ENCODE results near the gene NFATC3.
A peak's percentile ranks its signal among the peaks of the same experiment; 100 is the strongest.

Gene NFATC3

DNA sequence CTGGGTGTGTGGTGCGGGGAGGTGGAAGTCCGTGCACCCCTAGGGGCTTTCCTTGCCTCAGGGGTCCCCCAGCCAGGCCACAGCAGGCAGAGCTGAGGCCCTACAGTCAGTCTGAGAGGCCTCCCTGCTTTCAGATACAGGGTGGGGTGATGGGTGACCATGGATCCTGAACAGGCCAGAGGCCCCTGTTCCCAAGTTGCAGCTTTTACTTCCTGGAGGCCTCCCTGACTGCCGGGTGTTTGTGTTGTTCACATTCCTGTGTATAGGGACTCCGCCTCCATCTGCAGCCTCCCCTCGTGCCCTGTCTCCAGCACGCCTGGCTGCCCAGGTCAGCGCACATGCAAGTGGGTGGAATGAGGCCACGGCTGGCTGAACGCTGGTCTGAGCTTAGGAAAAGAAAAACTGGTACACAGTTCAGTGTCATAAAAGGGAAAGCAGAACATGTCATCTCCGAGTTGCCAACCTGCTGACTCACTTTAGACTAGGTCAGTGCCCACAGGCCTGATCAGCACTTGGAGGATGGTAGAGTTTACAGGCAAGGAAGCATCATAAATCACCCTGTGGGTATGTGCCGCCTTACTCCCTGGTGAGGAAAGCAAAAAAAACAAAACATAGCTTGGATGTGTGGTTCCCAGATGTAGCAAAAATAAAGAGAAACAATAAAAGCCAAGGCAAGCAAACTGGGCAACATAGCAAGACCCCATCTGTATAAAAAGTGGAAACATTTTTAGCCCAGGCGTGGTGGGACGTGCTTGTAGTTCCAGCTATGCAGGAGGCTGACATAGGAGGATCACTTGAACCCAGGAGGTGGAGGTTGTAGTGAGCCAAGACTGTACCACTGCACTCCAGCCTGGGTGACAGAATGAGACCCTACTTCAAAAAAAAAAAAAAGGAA, 173.0 kb downstream of the NFATC3 start:
- H3K4me3 Mint-ChIP-seq: no peak overlapping the region
- no peaks in the 10 kb centered on the region for H3K9me3 Mint-ChIP-seq
- ATAC-seq: peak; percentile 80
- H3K36me3 Mint-ChIP-seq: peaks cover 17% of the 10 kb centered on the region
- no peaks in the 10 kb centered on the region for H3K27me3 Mint-ChIP-seq
- H3K4me1 Mint-ChIP-seq: peaks cover 36% of the 10 kb centered on the region
- peak overlapping the region; percentile 85 for H3K27ac Mint-ChIP-seq

DNA sequence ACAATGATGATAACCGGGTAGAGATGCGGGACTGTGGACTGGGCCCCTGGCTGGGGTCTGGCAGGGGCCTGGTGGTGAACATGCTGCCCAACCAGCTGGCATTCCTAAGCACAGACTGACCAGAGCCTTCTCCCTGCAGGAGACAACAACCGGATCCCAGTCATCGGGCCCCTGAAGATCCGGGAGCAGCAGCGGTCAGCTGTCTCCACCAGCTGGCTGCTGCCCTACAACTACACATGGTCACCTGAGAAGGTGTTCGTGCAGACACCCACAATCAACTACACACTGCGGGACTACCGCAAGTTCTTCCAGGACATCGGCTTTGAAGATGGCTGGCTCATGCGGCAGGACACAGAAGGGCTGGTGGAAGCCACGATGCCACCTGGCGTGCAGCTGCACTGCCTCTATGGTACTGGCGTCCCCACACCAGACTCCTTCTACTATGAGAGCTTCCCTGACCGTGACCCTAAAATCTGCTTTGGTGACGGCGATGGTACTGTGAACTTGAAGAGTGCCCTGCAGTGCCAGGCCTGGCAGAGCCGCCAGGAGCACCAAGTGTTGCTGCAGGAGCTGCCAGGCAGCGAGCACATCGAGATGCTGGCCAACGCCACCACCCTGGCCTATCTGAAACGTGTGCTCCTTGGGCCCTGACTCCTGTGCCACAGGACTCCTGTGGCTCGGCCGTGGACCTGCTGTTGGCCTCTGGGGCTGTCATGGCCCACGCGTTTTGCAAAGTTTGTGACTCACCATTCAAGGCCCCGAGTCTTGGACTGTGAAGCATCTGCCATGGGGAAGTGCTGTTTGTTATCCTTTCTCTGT, 174.0 kb downstream of the NFATC3 start:
- Mint-ChIP-seq H3K4me3 (no peak overlapping the region), H3K36me3 (peaks cover 17% of the 10 kb centered on the region), H3K27ac (peak overlapping the region; percentile 85), H3K27me3 (no peaks in the 10 kb centered on the region), H3K4me1 (peaks cover 44% of the 10 kb centered on the region), H3K9me3 (no peaks in the 10 kb centered on the region)
- ATAC-seq: no peak

DNA sequence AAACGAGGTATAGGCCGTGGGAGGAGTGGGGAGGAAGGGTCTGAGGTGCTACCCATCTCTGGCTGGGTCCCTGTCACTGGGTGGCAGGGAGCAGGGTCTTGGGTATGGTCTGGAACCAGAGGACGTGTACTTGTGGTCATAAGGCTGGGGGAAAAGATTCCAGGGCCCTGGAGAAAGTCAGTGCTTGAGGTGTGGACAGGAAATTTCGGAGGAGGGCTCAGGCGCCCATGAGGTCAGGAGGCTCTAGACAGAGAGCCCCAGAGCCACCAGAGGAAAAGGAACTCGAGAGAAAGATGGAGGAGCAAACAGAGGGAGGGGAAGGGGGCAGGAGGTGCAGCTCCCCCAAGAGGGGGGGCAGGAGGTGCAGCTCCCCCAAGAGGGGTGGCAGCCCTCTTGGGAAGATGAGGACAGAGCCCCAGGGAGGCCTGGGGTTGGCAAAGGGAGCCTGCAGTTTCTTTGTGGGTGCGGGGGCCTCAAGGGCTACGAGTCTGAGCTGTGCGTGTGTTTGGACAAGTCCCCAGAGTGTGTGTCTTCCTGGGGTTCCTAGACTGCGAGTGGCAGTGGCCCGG, 178.5 kb downstream of the NFATC3 start:
- Mint-ChIP-seq H3K4me3 (peak overlapping the region; percentile 87), H3K4me1 (peaks cover 54% of the 10 kb centered on the region), H3K36me3 (peaks cover 2% of the 10 kb centered on the region), H3K9me3 (no peaks in the 10 kb centered on the region), H3K27ac (peak overlapping the region; percentile 95), H3K27me3 (no peaks in the 10 kb centered on the region)
- no peak for ATAC-seq

DNA sequence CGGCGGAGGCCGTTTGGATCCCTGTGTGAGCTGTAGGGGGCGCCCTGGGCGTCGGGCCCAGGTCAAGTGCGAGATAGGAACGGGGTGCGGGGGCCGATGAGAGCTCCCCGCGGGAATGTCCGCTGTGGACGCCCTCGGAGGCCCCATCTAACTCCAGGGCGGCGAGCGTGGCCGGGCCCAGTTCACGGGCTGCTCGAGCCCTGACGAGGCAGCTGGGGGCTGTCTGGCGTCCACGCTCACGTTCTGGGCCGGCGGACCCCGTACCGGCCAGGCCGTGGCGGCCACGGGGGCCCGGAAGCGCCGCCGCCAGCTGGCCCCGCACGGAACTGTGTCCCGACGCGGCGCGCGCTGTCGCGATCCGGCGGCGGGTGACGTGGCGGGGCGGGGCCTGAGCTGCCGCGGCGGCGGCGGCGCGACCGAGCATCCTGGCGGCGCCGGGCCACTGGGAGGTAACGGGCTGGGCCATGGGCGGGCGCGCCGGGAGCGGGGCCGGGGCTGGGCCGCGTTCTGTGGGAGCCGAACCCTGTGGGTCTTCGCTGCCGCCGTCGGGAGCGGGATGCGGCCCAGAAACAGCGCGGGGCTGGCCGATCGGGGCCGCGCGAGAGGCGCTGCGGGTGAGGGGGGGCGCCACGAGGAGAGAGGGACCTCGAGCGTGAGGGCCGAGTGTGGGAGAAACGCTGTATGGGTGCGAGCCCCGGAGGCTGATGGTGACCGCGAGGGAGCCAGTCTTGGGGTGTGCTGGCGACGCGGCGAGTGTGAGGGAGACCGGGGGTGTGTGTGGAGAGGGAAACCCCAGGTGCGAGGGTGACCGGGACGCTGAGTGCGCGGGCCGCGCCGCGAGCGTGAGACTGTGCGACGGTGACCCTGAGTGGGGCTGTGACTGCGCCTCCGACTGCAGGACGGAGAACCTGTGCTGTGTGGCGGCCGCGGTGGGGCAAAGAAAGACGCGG, 179.2 kb downstream of the NFATC3 start, which contains the start of gene SLC7A6:
Gene SLC7A6, plus strand, starts transcription at position 399 of the 950 bp plus-strand sequence. CDS start 10,201 bp downstream, outside the sequence.
- Mint-ChIP-seq H3K4me3 (peak within 1 kb of the TSS; percentile 87), H3K27ac (peak within 1 kb of the TSS; percentile 95), H3K9me3 (no peaks in the 10 kb centered on the region), H3K36me3 (peaks cover 5% of the 10 kb centered on the region), H3K4me1 (peaks cover 58% of the 10 kb centered on the region), H3K27me3 (no peaks in the 10 kb centered on the region)
- peak; percentile 91 for ATAC-seq

DNA sequence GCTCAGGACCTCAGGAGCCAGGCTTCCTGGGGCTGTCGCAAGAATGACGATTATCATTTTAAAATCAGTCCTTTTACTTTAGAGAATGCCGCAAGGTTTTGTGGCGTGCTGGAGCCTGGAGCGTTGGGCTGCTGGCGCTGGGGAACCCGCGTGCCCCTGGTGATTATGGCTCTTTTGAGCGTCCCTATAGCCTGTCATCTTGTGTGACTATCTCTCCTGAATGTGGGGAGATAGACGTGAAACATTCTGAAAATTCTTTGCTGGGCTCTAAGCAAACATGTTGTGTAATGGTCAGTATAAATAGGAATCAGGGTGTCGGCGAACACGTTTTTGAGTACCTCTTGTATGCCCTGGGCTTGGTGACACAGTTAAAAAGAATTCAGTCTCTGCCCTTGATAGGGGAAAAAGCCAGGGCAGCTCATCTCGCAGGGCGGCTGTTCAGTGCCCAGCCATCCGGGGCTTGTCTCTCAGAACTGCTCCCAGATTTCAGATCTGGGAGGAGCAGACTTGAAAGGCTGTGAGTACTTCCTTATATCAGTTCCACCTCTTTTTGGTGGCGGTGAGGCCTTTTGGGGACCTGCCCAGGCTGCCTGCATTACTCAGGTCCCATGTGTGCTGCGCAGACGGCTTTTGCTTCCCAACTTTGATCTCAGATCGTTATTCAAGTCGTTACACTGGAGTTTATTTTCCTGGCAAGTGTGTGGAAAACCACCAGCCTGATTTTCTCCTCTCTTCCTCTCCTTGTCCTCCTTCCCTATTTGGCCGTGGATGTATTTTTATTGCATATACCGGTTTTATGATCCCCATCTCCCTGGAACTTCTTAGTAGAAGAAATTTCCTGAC, 180.1 kb downstream of the NFATC3 start:
- H3K36me3 Mint-ChIP-seq: peaks cover 11% of the 10 kb centered on the region
- ATAC-seq: peak; percentile 7
- peak overlapping the region; percentile 95 for H3K27ac Mint-ChIP-seq

DNA sequence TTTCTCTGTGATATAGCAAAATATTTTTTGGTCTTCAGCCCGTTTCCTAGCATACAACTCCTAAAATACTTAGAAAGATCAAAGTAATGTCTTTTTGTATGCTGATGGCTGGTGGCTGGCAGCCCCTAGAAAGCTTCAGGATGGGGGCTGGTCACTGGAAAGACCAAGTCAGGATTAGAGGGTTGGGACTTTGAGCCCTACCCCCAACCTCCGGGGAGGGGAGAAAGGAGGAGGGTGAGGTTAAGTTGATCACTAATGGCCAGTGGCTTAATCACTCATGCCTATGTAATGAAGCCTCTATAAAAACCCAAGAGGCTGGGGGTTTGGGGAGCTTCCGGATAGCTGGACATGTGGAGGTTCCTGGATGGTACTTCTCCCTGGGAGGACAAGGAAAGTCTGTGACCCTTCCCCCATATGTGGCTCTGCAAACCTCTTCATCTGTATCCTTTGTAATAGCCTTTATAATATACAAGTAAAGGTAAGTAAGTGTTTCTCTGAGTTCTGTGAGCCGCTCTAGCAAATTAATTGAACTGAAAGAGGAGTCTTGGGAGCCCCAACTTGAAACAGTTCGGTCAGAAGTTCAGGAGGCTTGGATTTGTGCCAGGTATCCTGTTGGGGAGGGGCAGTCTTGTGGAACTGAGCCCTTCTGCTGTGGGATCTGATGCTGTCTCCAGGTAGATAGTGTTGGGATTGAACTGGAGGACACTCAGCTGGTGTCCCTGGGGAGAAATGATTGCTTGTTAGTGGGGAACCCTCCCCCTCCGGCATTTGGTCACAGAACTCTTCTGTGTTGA, 182.6 kb downstream of the NFATC3 start:
- Mint-ChIP-seq H3K27me3 (no peaks in the 10 kb centered on the region), H3K4me1 (peaks cover 72% of the 10 kb centered on the region), H3K9me3 (no peaks in the 10 kb centered on the region), H3K4me3 (no peak overlapping the region), H3K27ac (peak overlapping the region; percentile 61), H3K36me3 (peaks cover 18% of the 10 kb centered on the region)
- ATAC-seq: no peak

More for the DNA sequence above, 180.1 kb downstream of the NFATC3 start:
- no peaks in the 10 kb centered on the region for H3K27me3 Mint-ChIP-seq
- peaks cover 67% of the 10 kb centered on the region for H3K4me1 Mint-ChIP-seq
- peak overlapping the region; percentile 82 for H3K4me3 Mint-ChIP-seq
- H3K9me3 Mint-ChIP-seq: no peaks in the 10 kb centered on the region

DNA sequence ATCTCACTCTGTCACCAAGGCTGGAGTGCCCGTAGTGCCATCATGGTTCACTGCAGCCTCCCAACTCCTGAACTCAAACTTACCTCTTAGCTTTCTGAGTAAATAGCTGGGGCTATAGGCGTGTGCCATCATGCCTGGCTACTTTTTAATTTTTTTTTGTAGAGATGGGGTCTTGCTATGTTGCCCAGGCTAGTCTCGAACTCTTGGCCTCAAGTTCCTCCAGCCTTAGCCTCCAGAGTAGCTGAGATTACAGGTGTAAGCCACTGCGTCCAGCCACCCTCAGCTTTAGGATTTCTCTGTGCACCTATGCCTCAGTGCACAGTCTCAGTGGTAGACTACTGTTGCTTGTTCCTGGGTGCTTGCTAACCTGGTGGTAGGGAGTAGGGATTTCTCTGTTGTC, 184.6 kb downstream of the NFATC3 start:
- no peaks in the 10 kb centered on the region for H3K27me3 Mint-ChIP-seq
- peaks cover 81% of the 10 kb centered on the region for H3K4me1 Mint-ChIP-seq
- H3K36me3 Mint-ChIP-seq: peaks cover 35% of the 10 kb centered on the region
- peak overlapping the region; percentile 65 for H3K27ac Mint-ChIP-seq
- no peak overlapping the region for H3K4me3 Mint-ChIP-seq
- ATAC-seq: no peak
- H3K9me3 Mint-ChIP-seq: no peaks in the 10 kb centered on the region

DNA sequence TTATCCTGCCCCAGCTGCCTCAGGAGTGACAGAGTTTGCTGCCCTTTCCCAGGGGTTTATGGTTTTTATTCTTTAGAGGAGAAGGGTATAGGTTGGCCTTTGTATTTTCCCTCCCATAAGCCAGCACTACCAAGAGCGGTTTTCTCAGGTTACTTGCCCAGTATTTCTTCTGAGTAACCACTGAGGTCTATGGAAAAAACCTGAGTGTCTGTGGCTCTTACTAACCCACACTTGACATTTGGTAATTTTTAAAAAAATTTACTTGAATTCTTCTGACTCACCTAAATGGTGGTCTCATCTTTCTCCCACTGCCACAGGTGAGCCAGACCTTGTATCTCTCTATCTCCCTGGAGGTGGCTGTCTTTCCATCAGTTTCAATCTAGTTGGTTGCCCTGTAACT, 185.2 kb downstream of the NFATC3 start:
- Mint-ChIP-seq H3K27ac (peak overlapping the region; percentile 65), H3K9me3 (no peaks in the 10 kb centered on the region), H3K36me3 (peaks cover 40% of the 10 kb centered on the region), H3K4me3 (no peak overlapping the region), H3K27me3 (no peaks in the 10 kb centered on the region), H3K4me1 (peaks cover 84% of the 10 kb centered on the region)
- ATAC-seq: peak; percentile 59

DNA sequence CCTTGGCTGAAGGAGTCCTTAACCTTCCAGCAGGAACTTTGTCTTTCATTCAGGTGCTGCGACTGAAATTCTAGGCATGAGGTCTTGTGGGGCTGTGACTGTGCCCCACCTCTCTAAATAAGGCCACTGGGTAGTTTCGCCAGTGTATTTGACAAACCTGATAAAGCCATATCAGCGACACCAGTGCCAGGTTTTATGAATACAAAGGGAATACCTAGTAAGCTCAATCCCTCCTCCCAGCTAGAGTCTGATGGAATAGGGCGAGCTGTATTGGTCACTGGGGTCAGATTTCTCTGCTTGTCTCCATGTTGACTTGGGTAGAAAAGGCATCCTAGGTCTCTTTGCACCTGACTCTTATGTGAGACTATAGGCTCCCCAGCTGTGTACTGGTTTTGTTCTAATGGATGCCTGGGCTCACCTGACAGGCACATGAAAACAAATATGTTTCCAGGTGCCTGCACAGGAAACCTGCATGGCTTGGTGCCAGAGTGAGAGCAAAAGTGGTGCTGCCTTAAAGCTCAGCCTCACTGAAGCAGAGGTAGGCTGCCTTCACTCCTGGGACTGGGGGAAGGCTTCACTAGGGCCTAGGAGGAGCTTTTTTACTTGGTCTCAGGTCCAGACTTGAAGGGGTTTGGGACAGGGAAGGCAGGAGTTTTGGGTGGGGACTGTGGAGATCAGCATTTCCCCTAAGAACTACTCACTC, 187.5 kb downstream of the NFATC3 start:
- H3K9me3 Mint-ChIP-seq: no peaks in the 10 kb centered on the region
- H3K36me3 Mint-ChIP-seq: peaks cover 50% of the 10 kb centered on the region
- peaks cover 75% of the 10 kb centered on the region for H3K4me1 Mint-ChIP-seq
- H3K27me3 Mint-ChIP-seq: no peaks in the 10 kb centered on the region
- H3K4me3 Mint-ChIP-seq: no peak overlapping the region
- peak; percentile 54 for ATAC-seq
- peak overlapping the region; percentile 41 for H3K27ac Mint-ChIP-seq

DNA sequence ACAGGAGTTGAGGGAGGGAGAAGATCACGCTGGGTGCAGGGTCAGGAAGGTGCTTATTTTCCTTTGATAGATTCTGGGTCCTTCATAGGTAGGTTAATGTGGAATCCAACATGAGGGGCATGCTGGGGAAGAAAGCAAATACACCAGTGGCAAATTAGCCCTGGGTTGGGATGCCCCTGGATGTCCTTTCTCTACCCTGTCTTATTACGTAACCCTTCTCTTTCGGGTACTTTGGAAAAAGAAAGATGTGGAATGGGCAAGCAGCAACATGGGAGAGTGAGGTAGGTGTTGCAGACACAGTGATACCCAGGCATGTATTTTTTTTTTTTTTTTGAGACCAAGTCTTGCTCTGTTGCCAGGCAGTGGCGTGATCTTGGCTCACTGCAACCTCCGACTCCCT, 188.3 kb downstream of the NFATC3 start:
- H3K9me3 Mint-ChIP-seq: no peaks in the 10 kb centered on the region
- no peaks in the 10 kb centered on the region for H3K27me3 Mint-ChIP-seq
- peaks cover 70% of the 10 kb centered on the region for H3K4me1 Mint-ChIP-seq
- H3K36me3 Mint-ChIP-seq: peaks cover 50% of the 10 kb centered on the region
- no peak for ATAC-seq
- no peak overlapping the region for H3K4me3 Mint-ChIP-seq
- peak overlapping the region; percentile 41 for H3K27ac Mint-ChIP-seq

DNA sequence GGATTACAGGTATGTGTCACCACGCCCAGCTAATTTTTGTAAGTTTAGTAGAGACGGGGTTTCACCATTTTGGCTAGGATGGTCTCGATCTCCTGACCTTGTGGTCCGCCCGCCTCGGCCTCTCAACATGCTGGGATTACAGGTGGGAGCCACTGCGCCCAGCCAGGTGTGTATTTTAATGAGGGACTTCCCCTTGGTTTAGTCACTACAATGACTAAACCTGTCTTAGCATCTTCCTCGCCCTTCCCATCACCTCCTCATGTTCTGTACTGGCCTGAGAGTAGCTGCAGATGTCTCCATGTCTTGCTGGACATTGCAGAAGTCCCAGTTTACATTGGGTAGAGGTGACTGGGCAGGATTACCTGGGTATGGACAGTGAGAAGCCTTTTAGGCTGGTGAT, 188.7 kb downstream of the NFATC3 start:
- Mint-ChIP-seq H3K9me3 (no peaks in the 10 kb centered on the region), H3K4me3 (peak overlapping the region; percentile 21)

DNA sequence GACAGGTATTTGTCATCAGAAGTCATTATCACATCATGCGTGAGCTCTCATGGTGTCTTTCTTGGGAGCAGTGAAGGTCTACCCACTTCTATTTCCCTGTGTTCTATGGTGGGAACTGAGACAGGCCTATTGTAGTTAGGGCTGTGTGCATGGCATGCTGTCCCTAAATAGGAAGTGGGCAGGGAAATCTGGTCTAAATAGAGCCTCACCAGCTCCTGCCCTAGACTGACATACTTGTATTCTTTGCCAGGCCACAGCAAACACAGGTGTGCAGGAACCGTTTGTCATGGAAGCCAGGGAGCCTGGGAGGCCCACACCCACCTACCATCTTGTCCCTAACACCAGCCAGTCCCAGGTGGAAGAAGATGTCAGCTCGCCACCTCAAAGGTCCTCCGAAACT, 189.3 kb downstream of the NFATC3 start:
- no peak for ATAC-seq
- H3K4me1 Mint-ChIP-seq: peaks cover 63% of the 10 kb centered on the region
- no peak overlapping the region for H3K4me3 Mint-ChIP-seq
- H3K36me3 Mint-ChIP-seq: peaks cover 44% of the 10 kb centered on the region
- H3K27me3 Mint-ChIP-seq: no peaks in the 10 kb centered on the region
- H3K27ac Mint-ChIP-seq: peak overlapping the region; percentile 41
- H3K9me3 Mint-ChIP-seq: no peaks in the 10 kb centered on the region

More for the DNA sequence above, 188.7 kb downstream of the NFATC3 start:
- ATAC-seq: no peak
- Mint-ChIP-seq H3K27ac (peak overlapping the region; percentile 41), H3K4me1 (peaks cover 68% of the 10 kb centered on the region), H3K27me3 (no peaks in the 10 kb centered on the region), H3K36me3 (peaks cover 50% of the 10 kb centered on the region)
